Measurements from ENCODE around the gene GPN1.
"Not testable (repeated sequence)": the region's sequence is repeated elsewhere in the genome, so short reads cannot be mapped to it uniquely, and the experiment has no call there.

GPN1 gene

GRCh38 chr2:27624943-27625342 lies 3.9 kb upstream of the GPN1 start:
- DNase-seq (ENCODE audit: low read depth) = no peak
- no peak overlapping the region for H3K4me3 ChIP-seq (ENCODE audit: low read depth, low read length)

GRCh38 chr2:27626323-27626722 lies 2.5 kb upstream of the GPN1 start:
- H3K4me3 ChIP-seq (ENCODE audit: low read depth, low read length); DNase-seq (ENCODE audit: low read depth): not testable (repeated sequence)

- DNase-seq (ENCODE audit: low read depth); H3K4me3 ChIP-seq (ENCODE audit: low read depth, low read length): not testable (repeated sequence)
These were observed 1.9 kb upstream of the GPN1 start for GRCh38 chr2:27626921-27627320.

- peak; percentile 89 for DNase-seq (ENCODE audit: low read depth)
- H3K4me3 ChIP-seq (ENCODE audit: low read depth, low read length) = peak overlapping the region; percentile 93
These were observed 685 bp upstream of the GPN1 start for GRCh38 chr2:27627963-27628766.

- DNase-seq (ENCODE audit: low read depth); H3K4me3 ChIP-seq (ENCODE audit: low read depth, low read length): not testable (repeated sequence)
These were observed 1.4 kb downstream of the GPN1 start for GRCh38 chr2:27630257-27630656.

- DNase-seq (ENCODE audit: low read depth) = no peak
- no peak overlapping the region for H3K4me3 ChIP-seq (ENCODE audit: low read depth, low read length)
These were observed 5.4 kb downstream of the GPN1 start for GRCh38 chr2:27634291-27634690.

- DNase-seq (ENCODE audit: low read depth) = no peak
- H3K4me3 ChIP-seq (ENCODE audit: low read depth, low read length) = no peak overlapping the region
These were observed 7.9 kb downstream of the GPN1 start for GRCh38 chr2:27636766-27637165.

- peak; percentile 77 for DNase-seq (ENCODE audit: low read depth)
These were observed 9.3 kb downstream of the GPN1 start for GRCh38 chr2:27638037-27638637.

GRCh38 chr2:27638709-27639108 lies 9.9 kb downstream of the GPN1 start:
- no peak overlapping the region for H3K4me3 ChIP-seq (ENCODE audit: low read depth, low read length)
- DNase-seq (ENCODE audit: low read depth) = peak; percentile 88

More at GRCh38 chr2:27638037-27638637, 9.3 kb downstream of the GPN1 start:
- no peak overlapping the region for H3K4me3 ChIP-seq (ENCODE audit: low read depth, low read length)

- no peak for DNase-seq (ENCODE audit: low read depth)
- no peak overlapping the region for H3K4me3 ChIP-seq (ENCODE audit: low read depth, low read length)
These were observed 11.9 kb downstream of the GPN1 start for GRCh38 chr2:27640722-27641245.

- no peak overlapping the region for H3K4me3 ChIP-seq (ENCODE audit: low read depth, low read length)
- no peak for DNase-seq (ENCODE audit: low read depth)
These were observed 16.3 kb downstream of the GPN1 start for GRCh38 chr2:27645197-27645596.

GRCh38 chr2:27647289-27647688 lies 18.4 kb downstream of the GPN1 start:
- DNase-seq (ENCODE audit: low read depth) = no peak
- H3K4me3 ChIP-seq (ENCODE audit: low read depth, low read length) = no peak overlapping the region

- DNase-seq (ENCODE audit: low read depth) = no peak
- no peak overlapping the region for H3K4me3 ChIP-seq (ENCODE audit: low read depth, low read length)
These were observed 18.9 kb downstream of the GPN1 start for GRCh38 chr2:27647737-27648136.

- DNase-seq (ENCODE audit: low read depth) = no peak
- no peak overlapping the region for H3K4me3 ChIP-seq (ENCODE audit: low read depth, low read length)
These were observed 22.2 kb downstream of the GPN1 start for GRCh38 chr2:27651056-27651455.

GRCh38 chr2:27652341-27652740 lies 23.5 kb downstream of the GPN1 start:
- H3K4me3 ChIP-seq (ENCODE audit: low read depth, low read length) = no peak overlapping the region
- no peak for DNase-seq (ENCODE audit: low read depth)

- DNase-seq (ENCODE audit: low read depth) = no peak
- H3K4me3 ChIP-seq (ENCODE audit: low read depth, low read length) = no peak overlapping the region
These were observed 23.9 kb downstream of the GPN1 start for GRCh38 chr2:27652790-27653189.

- no peak for DNase-seq (ENCODE audit: low read depth)
- H3K4me3 ChIP-seq (ENCODE audit: low read depth, low read length) = no peak overlapping the region
These were observed 24.5 kb downstream of the GPN1 start for GRCh38 chr2:27653397-27653796.

- peak; percentile 56 for DNase-seq (ENCODE audit: low read depth)
- no peak overlapping the region for H3K4me3 ChIP-seq (ENCODE audit: low read depth, low read length)
These were observed 26.5 kb downstream of the GPN1 start for GRCh38 chr2:27655155-27655951.

- no peak for DNase-seq (ENCODE audit: low read depth)
- H3K4me3 ChIP-seq (ENCODE audit: low read depth, low read length) = no peak overlapping the region
These were observed 32.5 kb downstream of the GPN1 start for GRCh38 chr2:27661371-27661770.
